B cell (primary cell): Measurements from ENCODE around the gene DYRK4.

Experiments used
- CTCF ChIP-seq: fragments of 200-600 bp; IDR thresholded peaks from one replicate; pipeline ENCODE4 v1.8.0; 2022; ENCODE audit warnings: antibody characterized with exemption, mild to moderate bottlenecking
- EZH2 ChIP-seq: IDR thresholded peaks from 2 replicates; pipeline ENCODE4 v1.6.1; 2012; ENCODE audit warnings: borderline replicate concordance, low read depth, mild to moderate bottlenecking, moderate library complexity, low read length; ENCODE audit not compliant: insufficient read depth, poor library complexity, severe bottlenecking

DNA sequence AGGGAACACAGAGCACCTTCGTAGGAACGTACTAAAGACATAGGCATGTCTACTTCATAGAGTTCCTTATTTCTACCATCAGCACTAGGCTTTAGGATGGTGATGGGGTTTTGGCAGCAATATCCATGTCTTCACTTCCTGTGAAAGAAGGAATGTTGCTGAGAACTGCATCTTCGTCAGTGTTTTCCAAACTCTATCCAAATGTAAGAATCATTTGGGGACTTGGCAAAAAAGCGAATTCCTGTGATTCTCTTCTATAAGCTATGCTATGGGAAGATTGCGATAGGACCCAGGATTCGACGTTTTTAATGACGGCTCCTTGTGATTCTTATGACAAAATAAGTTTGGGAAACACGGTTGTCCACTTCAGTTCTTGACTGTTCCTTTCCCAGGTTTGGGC is 47.1 kb downstream of the DYRK4 start:
- no peak for TF ChIP-seq CTCF
- TF ChIP-seq EZH2: no peak
